ENCODE measurements around the gene PHKA1. TPM values are rescaled to one million over a fixed set of nuclear protein-coding genes. Genes with fewer than 3 reads are reported as not detected.

Gene PHKA1
- total and polyA plus RNA-seq, 2 donors (not counting 3 experiments of a cell fraction or from before 2014, with no cell fraction given): 3.3 to 5.5 TPM

GRCh38 chrX:72705814-72706213 lies 8.3 kb downstream of the PHKA1 start:
- no peak for FAIRE-seq
- no TSS peak for BruUV-seq (replicated peaks)

More at GRCh38 chrX:72705814-72706213, 8.3 kb downstream of the PHKA1 start:
- no peak for DNase-seq (ENCODE audit: low read depth, low spot score)
- H2AFZ ChIP-seq (ENCODE audit: low read depth, low read length): no peak overlapping the region
- no peak overlapping the region for H3K27ac ChIP-seq (ENCODE audit: insufficient read depth, low read depth, low read length)
- H4K20me1 ChIP-seq (replicated peaks; ENCODE audit: control insufficient read depth, extremely low read depth, insufficient read depth, low read length): no peaks in the 10 kb centered on the region
- CTCF ChIA-PET: no interaction called here
- H3K4me1 ChIP-seq (ENCODE audit: control insufficient read depth, extremely low read depth, insufficient read depth, low read length): no peaks in the 10 kb centered on the region
- H3K4me2 ChIP-seq (ENCODE audit: insufficient read depth, low read length): no peak overlapping the region
- dilution Hi-C loops (cut with MboI; ENCODE audit: extremely low pct_ligation_motif_present, low sequenced_read_pairs): no loop called here
- no peaks in the 10 kb centered on the region for H3K9me3 ChIP-seq (replicated peaks; ENCODE audit: control insufficient read depth, insufficient read depth, low read length)
- H3K79me2 ChIP-seq (ENCODE audit: control insufficient read depth, insufficient read depth, low read length): no peaks in the 10 kb centered on the region
- intact Hi-C loops (cut with micrococcal nuclease): no loop called here
- H3K27me3 ChIP-seq (ENCODE audit: control insufficient read depth in 2 of 2, insufficient read depth in 2 of 2, low read length in 2 of 2): no peaks in the 10 kb centered on the region
- POLR2A ChIA-PET: no interaction called here
- no peaks in the 10 kb centered on the region for H3K9me1 ChIP-seq (replicated peaks; ENCODE audit: control insufficient read depth, extremely low read depth, insufficient read depth, low read length)
- H3K36me3 ChIP-seq (ENCODE audit: control insufficient read depth in 2 of 2, extremely low read depth in 1 of 2, insufficient read depth in 2 of 2, low read length in 2 of 2): no peaks in the 10 kb centered on the region
- H3K4me3 ChIP-seq (replicated peaks in 1 of 3; ENCODE audit: insufficient read depth in 1 of 3, low read depth in 1 of 3, low read length in 3 of 3): no peak overlapping the region
- TF ChIP-seq MAX (IDR thresholded peaks at IDR 0.05; ENCODE audit: insufficient read depth, insufficient read length): no peak
- no peak for TF ChIP-seq GATA2 (IDR thresholded peaks at IDR 0.05; ENCODE audit: insufficient read depth, insufficient read length, low read depth, low read length)
- TF ChIP-seq FOS (IDR thresholded peaks at IDR 0.05; ENCODE audit: borderline replicate concordance, insufficient read depth, low read length): no peak
- TF ChIP-seq MYC (IDR thresholded peaks at IDR 0.05; ENCODE audit: low read depth, low read length): no peak
- no peak for TF ChIP-seq CTCF (IDR thresholded peaks at IDR 0.05; ENCODE audit: extremely low read depth in 1 of 2, insufficient read depth in 1 of 2, low read depth in 1 of 2, low read length in 2 of 2)
- no peak for TF ChIP-seq EZH2 (IDR thresholded peaks at IDR 0.05; ENCODE audit: borderline replicate concordance, low read depth, low read length, severe bottlenecking)
- TF ChIP-seq JUN (IDR thresholded peaks at IDR 0.05; ENCODE audit: borderline replicate concordance, insufficient read depth, insufficient read length, low read depth): no peak
- no peak for TF ChIP-seq POLR2AphosphoS5 (IDR thresholded peaks at IDR 0.05; ENCODE audit: insufficient read depth, low read depth, low read length)
- no peak for TF ChIP-seq POLR2A (IDR thresholded peaks at IDR 0.05; ENCODE audit: low read depth, low read length)
- H3K9ac ChIP-seq (replicated peaks; ENCODE audit: extremely low read depth, insufficient read depth, low read length): no peak overlapping the region

Data from endothelial cell of umbilical vein (primary cell).